GM18498 (cell line): ENCODE data around the gene PTCD1.
A peak's percentile ranks its signal among the peaks of the same experiment; 100 is the strongest.

Experiments
- ATAC-seq: cut with Tn5 transposase; IDR thresholded peaks from one replicate; pipeline ENCODE4 v1.9.1; 2021; ENCODE audit warnings: mild to moderate bottlenecking, moderate library complexity; ENCODE audit not compliant: unreplicated experiment

The PTCD1 gene

GRCh38 chr7:99438573-99439480 is at the start of gene PTCD1, which contains the start of gene CPSF4:
Gene PTCD1, minus strand, starts transcription at chr7:99438798. Its CDS starts 3,556 bp downstream, at chr7:99435242.
Gene CPSF4, plus strand, starts transcription at chr7:99438943. Its CDS starts 140 bp downstream, at chr7:99439083.
- peak; percentile 93 for ATAC-seq

- no peak for ATAC-seq
Measured at GRCh38 chr7:99485094-99485493, 46.5 kb upstream of the PTCD1 start.

- ATAC-seq = no peak
Measured at GRCh38 chr7:99478464-99479440, 40.2 kb upstream of the PTCD1 start.

GRCh38 chr7:99476107-99476506 is 37.5 kb upstream of the PTCD1 start:
- ATAC-seq = no peak

- no peak for ATAC-seq
Measured at GRCh38 chr7:99473315-99473596, 34.7 kb upstream of the PTCD1 start.

- peak; percentile 96 for ATAC-seq
Measured at GRCh38 chr7:99472561-99473314, 34.1 kb upstream of the PTCD1 start, which contains the start of gene ZNF789. Gene ZNF789, plus strand, starts transcription at chr7:99472890. Its CDS starts 3,567 bp downstream, at chr7:99476457.

- no peak for ATAC-seq
Measured at GRCh38 chr7:99469381-99470065, 30.9 kb upstream of the PTCD1 start.

GRCh38 chr7:99468336-99468918 is 29.8 kb upstream of the PTCD1 start:
- ATAC-seq = no peak

- ATAC-seq = peak; percentile 7
Measured at GRCh38 chr7:99465421-99465768, 26.8 kb upstream of the PTCD1 start.

GRCh38 chr7:99461221-99461620 is 22.6 kb upstream of the PTCD1 start:
- ATAC-seq = no peak

- ATAC-seq = no peak
Measured at GRCh38 chr7:99460651-99461050, 22.1 kb upstream of the PTCD1 start.

- no peak for ATAC-seq
Measured at GRCh38 chr7:99459087-99459486, 20.5 kb upstream of the PTCD1 start.

GRCh38 chr7:99457650-99458493 is 19.3 kb upstream of the PTCD1 start:
- no peak for ATAC-seq

GRCh38 chr7:99457050-99457649 is 18.6 kb upstream of the PTCD1 start:
- ATAC-seq = no peak

- no peak for ATAC-seq
Measured at GRCh38 chr7:99456288-99456687, 17.7 kb upstream of the PTCD1 start.

GRCh38 chr7:99455874-99456273 is 17.3 kb upstream of the PTCD1 start:
- no peak for ATAC-seq

- no peak for ATAC-seq
Measured at GRCh38 chr7:99453105-99453504, 14.5 kb upstream of the PTCD1 start.

GRCh38 chr7:99452541-99452940 is 13.9 kb upstream of the PTCD1 start:
- ATAC-seq = no peak

GRCh38 chr7:99451936-99452335 is 13.3 kb upstream of the PTCD1 start:
- no peak for ATAC-seq
